Calu3 (cell line): Measurements from ENCODE around the gene FARS2. TPM values are rescaled to one million over a fixed set of nuclear protein-coding genes. Genes with fewer than 3 reads are reported as not detected.

Experiments
- BruUV-seq: library from RNA; stranded (reverse); fragments of 400-500 nt; replicated peaks from 2 replicates; lab custom pipeline; 2021; lab: Mats Ljungman, UMichigan
- CTCF ChIA-PET: fragments of 300-600 bp; sonication (Branson Sonifier 250); formaldehyde crosslinking; loops from one replicate; lab custom pipeline; 2022; ENCODE audit warnings: antibody characterized with exemption; lab: Charles Lee
- DNase-seq: peaks from one replicate; pipeline ENCODE4 v3.0.0; 2022
- H3K27ac Mint-ChIP-seq: one replicate; pipeline ENCODE4 v1.8.0; 2022; ENCODE audit warnings: mixed read lengths; ENCODE audit not compliant: unreplicated experiment
- H3K27me3 Mint-ChIP-seq: one replicate; pipeline ENCODE4 v1.8.0; 2022; ENCODE audit warnings: mixed read lengths; ENCODE audit not compliant: unreplicated experiment
- H3K36me3 Mint-ChIP-seq: one replicate; pipeline ENCODE4 v1.8.0; 2022; ENCODE audit warnings: mild to moderate bottlenecking, moderate library complexity, mixed read lengths; ENCODE audit not compliant: insufficient read depth, unreplicated experiment
- H3K4me1 Mint-ChIP-seq: one replicate; pipeline ENCODE4 v1.8.0; 2022; ENCODE audit warnings: mild to moderate bottlenecking, low read depth, mixed read lengths; ENCODE audit not compliant: unreplicated experiment
- H3K4me3 Mint-ChIP-seq: one replicate; pipeline ENCODE4 v1.8.0; 2022; ENCODE audit warnings: mild to moderate bottlenecking, low read depth, moderate library complexity, mixed read lengths; ENCODE audit not compliant: unreplicated experiment
- H3K9me3 Mint-ChIP-seq: one replicate; pipeline ENCODE4 v1.8.0; 2022; ENCODE audit warnings: low read depth, mixed read lengths; ENCODE audit not compliant: unreplicated experiment
- CTCF ChIP-seq: fragments of 200-600 bp; IDR thresholded peaks from one replicate; pipeline ENCODE4 v1.8.0; 2022; ENCODE audit warnings: antibody characterized with exemption; ENCODE audit not compliant: unreplicated experiment
- intact Hi-C: fragments of 100-400 bp; cut with micrococcal nuclease; formaldehyde crosslinking; loops from one replicate; pipeline ENCODE4 v1.10.0; 2022; ENCODE audit not compliant: unreplicated experiment
- total RNA-seq: library from RNA; stranded (reverse); gene quantifications from 2 replicates; pipeline ENCODE4 v1.2.3, GENCODE V29; 2022

The FARS2 gene
- total RNA-seq, 1 experiment from 2014 or later: 13.4 TPM

- intact Hi-C loops: no loop called here
- Mint-ChIP-seq H3K4me1 (no peaks in the 10 kb centered on the region), H3K4me3 (no peak overlapping the region), H3K9me3 (peaks cover 21% of the 10 kb centered on the region), H3K27me3 (no peaks in the 10 kb centered on the region), H3K27ac (no peak overlapping the region), H3K36me3 (no peaks in the 10 kb centered on the region)
- no peak for DNase-seq
- no peak for TF ChIP-seq CTCF
- CTCF ChIA-PET: no interaction called here
- no TSS peak for BruUV-seq
These were observed 490.4 kb downstream of the FARS2 start for GRCh38 chr6:5751525-5752390.

- no TSS peak for BruUV-seq
- TF ChIP-seq CTCF: no peak
- Mint-ChIP-seq H3K27me3 (no peaks in the 10 kb centered on the region), H3K36me3 (no peaks in the 10 kb centered on the region), H3K9me3 (peaks cover 17% of the 10 kb centered on the region), H3K4me3 (no peak overlapping the region), H3K27ac (no peak overlapping the region), H3K4me1 (no peaks in the 10 kb centered on the region)
- CTCF ChIA-PET: no interaction called here
- DNase-seq: no peak
- intact Hi-C loops: no loop called here
These were observed 491.0 kb downstream of the FARS2 start for GRCh38 chr6:5752391-5752680.

GRCh38 chr6:5753209-5753608, 491.9 kb downstream of the FARS2 start:
- intact Hi-C loops: no loop called here
- H3K9me3 Mint-ChIP-seq: peaks cover 17% of the 10 kb centered on the region
- CTCF ChIA-PET: no interaction called here
- no peak overlapping the region for H3K4me3 Mint-ChIP-seq
- TF ChIP-seq CTCF: no peak
- no peak overlapping the region for H3K27ac Mint-ChIP-seq
- no peaks in the 10 kb centered on the region for H3K36me3 Mint-ChIP-seq
- BruUV-seq: no TSS peak
- no peaks in the 10 kb centered on the region for H3K4me1 Mint-ChIP-seq
- no peaks in the 10 kb centered on the region for H3K27me3 Mint-ChIP-seq
- no peak for DNase-seq

- no peaks in the 10 kb centered on the region for H3K36me3 Mint-ChIP-seq
- no peak overlapping the region for H3K27ac Mint-ChIP-seq
- no peaks in the 10 kb centered on the region for H3K27me3 Mint-ChIP-seq
- no peak overlapping the region for H3K4me3 Mint-ChIP-seq
- DNase-seq: no peak
- TF ChIP-seq CTCF: no peak
- intact Hi-C loops: no loop called here
- peaks cover 14% of the 10 kb centered on the region for H3K9me3 Mint-ChIP-seq
- no TSS peak for BruUV-seq
- CTCF ChIA-PET: no interaction called here
- H3K4me1 Mint-ChIP-seq: no peaks in the 10 kb centered on the region
These were observed 493.6 kb downstream of the FARS2 start for GRCh38 chr6:5754904-5755303.
